ENCODE measurements around the gene EIF4ENIF1.
"Not testable (repeated sequence)": the region's sequence is repeated elsewhere in the genome, so short reads cannot be mapped to it uniquely, and the experiment has no call there.

EIF4ENIF1 gene

DNA sequence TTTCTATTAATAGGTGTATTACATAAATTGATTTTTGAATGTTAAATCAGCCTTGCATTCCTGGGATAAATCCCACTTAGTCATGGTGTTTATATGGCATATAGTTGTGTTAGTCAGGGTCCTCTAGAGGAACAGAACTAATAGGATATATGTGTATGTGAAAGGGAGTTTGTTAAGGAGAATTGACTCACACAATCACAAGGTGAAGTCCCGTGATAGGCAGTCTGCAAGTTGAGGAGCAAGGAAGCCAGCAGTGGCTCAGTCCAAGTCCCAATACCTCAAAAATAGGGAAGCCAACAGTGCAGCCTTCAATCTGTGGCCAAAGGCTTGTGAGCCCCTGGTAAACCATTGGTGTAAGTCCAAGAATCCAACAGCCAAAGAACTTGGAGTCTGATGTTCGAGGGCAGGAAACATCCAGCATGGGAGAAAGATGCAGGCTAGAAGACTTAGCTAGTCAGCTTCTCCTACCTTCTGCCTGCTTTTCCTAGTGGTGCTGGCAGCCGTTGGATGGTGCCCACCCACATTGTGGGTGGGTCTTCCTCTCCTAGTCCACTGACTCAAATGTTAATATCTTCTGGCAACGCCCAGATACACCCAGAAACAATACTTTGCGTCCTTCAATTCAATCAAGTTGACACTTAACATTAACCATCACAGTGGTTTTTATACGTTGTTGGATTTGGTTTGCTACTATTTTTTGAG lies 19.6 kb upstream of the EIF4ENIF1 start:
- Histone ChIP-seq H3K27ac (ENCODE audit: poor library complexity, severe bottlenecking) (no peak overlapping the region), H3K9me3 (ENCODE audit: severe bottlenecking) (no peaks in the 10 kb centered on the region), H3K4me3 (ENCODE audit: severe bottlenecking) (no peak overlapping the region), H3K36me3 (ENCODE audit: low read depth) (peaks cover 14% of the 10 kb centered on the region), H3K4me1 (ENCODE audit: insufficient read depth, poor library complexity, severe bottlenecking) (peaks cover 2% of the 10 kb centered on the region), H3K27me3 (ENCODE audit: insufficient read depth, poor library complexity, severe bottlenecking) (no peaks in the 10 kb centered on the region)
- no peak for DNase-seq (ENCODE audit: low spot score)
- TF ChIP-seq, protein P1, sequence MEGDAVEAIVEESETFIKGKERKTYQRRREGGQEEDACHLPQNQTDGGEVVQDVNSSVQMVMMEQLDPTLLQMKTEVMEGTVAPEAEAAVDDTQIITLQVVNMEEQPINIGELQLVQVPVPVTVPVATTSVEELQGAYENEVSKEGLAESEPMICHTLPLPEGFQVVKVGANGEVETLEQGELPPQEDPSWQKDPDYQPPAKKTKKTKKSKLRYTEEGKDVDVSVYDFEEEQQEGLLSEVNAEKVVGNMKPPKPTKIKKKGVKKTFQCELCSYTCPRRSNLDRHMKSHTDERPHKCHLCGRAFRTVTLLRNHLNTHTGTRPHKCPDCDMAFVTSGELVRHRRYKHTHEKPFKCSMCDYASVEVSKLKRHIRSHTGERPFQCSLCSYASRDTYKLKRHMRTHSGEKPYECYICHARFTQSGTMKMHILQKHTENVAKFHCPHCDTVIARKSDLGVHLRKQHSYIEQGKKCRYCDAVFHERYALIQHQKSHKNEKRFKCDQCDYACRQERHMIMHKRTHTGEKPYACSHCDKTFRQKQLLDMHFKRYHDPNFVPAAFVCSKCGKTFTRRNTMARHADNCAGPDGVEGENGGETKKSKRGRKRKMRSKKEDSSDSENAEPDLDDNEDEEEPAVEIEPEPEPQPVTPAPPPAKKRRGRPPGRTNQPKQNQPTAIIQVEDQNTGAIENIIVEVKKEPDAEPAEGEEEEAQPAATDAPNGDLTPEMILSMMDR (IDR thresholded peaks at IDR 0.05; ENCODE audit: poor library complexity, severe bottlenecking): no peak
- ATAC-seq (ENCODE audit: low read depth): no peak

DNA sequence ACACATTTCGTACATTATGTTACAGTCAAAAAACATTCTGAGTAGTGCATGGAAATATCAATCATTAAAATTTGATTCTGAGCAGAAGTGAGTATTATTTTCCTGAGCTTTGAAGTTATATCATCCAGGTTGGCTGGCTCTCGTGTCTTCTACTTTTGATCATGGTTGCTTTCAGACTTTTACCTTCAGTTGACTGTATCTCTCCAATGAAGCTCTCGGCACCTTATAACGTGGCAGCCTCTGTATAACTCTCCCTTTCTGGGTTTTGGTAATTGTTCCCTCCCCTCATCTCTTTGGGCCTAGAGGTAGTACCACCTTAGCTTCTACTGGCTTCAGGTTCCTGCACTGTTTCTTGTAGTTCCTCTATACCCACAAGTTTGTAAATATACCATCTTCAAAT lies 18.9 kb upstream of the EIF4ENIF1 start:
- H3K36me3 ChIP-seq (ENCODE audit: low read depth): peaks cover 14% of the 10 kb centered on the region
- no peak overlapping the region for H3K27ac ChIP-seq (ENCODE audit: poor library complexity, severe bottlenecking)

DNA sequence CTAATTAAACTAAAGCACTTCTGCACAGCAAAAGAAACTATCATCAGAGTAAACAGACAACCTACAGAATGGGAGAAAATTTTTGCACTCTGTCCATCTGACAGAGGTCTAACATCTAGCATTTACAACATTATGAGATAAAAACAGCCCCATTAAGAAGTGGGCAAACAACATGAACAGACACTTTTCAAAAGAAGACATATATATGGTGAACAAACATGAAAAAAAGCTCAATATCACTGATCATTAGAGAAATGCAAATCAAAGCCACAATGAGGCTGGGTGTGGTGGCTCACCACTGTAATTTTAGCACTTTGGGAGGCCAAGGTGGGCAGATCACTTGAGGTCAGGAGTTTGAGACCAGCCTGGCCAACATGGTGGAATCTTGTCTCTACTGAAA lies 17.9 kb upstream of the EIF4ENIF1 start:
- ATAC-seq (ENCODE audit: low read depth); H3K4me3 ChIP-seq (ENCODE audit: severe bottlenecking); H3K4me1 ChIP-seq (ENCODE audit: insufficient read depth, poor library complexity, severe bottlenecking); H3K27me3 ChIP-seq (ENCODE audit: insufficient read depth, poor library complexity, severe bottlenecking); H3K27ac ChIP-seq (ENCODE audit: poor library complexity, severe bottlenecking); DNase-seq (ENCODE audit: low spot score); H3K9me3 ChIP-seq (ENCODE audit: severe bottlenecking): not testable (repeated sequence)
- peaks cover 14% of the 10 kb centered on the region for H3K36me3 ChIP-seq (ENCODE audit: low read depth)

More for the DNA sequence above, 18.9 kb upstream of the EIF4ENIF1 start:
- Histone ChIP-seq H3K27me3 (ENCODE audit: insufficient read depth, poor library complexity, severe bottlenecking) (no peaks in the 10 kb centered on the region), H3K4me1 (ENCODE audit: insufficient read depth, poor library complexity, severe bottlenecking) (peaks cover 6% of the 10 kb centered on the region), H3K4me3 (ENCODE audit: severe bottlenecking) (no peak overlapping the region), H3K9me3 (ENCODE audit: severe bottlenecking) (no peaks in the 10 kb centered on the region)
- ATAC-seq (ENCODE audit: low read depth) (no peak), DNase-seq (ENCODE audit: low spot score) (no peak)
- TF ChIP-seq, protein P1 (IDR thresholded peaks at IDR 0.05; ENCODE audit: poor library complexity, severe bottlenecking): no peak

DNA sequence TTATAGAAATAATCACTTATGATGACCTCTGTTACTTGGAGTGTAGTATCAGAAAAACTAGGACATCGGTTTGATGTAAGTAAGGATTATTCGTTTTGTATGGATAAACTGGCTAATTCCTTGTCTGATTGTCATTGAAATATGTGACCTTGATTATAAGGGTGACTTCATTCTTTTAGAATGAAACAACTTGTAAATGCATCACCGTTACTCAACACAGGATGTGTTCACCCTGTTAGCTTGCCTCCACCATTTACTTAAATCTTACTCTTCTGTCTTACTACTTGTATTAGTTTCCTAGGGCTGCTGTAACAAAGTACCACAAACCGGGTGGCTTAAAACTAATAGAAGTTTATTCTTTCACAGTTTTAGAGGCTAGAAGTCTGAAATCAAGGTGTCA lies 14.6 kb upstream of the EIF4ENIF1 start:
- Histone ChIP-seq H3K9me3 (ENCODE audit: severe bottlenecking) (no peaks in the 10 kb centered on the region), H3K27ac (ENCODE audit: poor library complexity, severe bottlenecking) (no peak overlapping the region), H3K4me3 (ENCODE audit: severe bottlenecking) (no peak overlapping the region), H3K4me1 (ENCODE audit: insufficient read depth, poor library complexity, severe bottlenecking) (peaks cover 6% of the 10 kb centered on the region), H3K36me3 (ENCODE audit: low read depth) (peaks cover 11% of the 10 kb centered on the region), H3K27me3 (ENCODE audit: insufficient read depth, poor library complexity, severe bottlenecking) (no peaks in the 10 kb centered on the region)
- no peak for ATAC-seq (ENCODE audit: low read depth)
- TF ChIP-seq, protein P1 (IDR thresholded peaks at IDR 0.05; ENCODE audit: poor library complexity, severe bottlenecking): no peak
- no peak for DNase-seq (ENCODE audit: low spot score)

DNA sequence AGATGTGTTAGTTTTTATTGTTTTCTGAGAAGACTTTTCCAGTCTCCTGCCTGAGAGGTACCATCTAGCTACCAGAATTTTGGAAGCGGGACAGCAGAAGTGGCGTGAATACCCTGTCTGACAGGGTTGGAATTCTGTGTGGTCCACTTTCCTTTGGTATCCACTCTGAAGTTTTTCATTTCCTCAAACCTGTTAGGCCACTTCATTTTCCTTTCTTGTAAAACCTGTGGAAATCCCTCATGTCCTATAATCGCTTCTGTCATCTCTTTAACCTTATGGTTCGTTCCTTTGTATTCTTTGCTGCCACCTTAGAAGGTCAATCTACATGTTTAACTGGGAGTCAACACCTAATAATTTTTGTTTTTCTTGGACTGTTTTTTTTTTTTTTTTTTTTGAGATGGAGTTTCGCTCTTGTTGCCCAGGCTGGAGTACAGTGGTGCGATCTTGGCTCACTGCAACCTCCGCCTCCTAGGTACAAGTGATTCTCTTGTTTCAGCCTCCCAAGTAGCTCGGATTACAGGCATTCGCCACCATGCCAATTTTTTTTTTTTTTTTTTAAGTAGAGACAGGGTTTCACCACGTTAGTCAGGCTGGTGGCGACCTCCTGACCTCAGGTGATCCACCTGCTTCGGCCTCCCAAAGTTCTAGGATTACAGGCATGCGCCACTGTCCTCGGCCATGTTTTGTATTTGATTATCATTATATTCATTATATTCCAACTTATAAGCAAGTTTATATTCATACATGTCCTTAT lies 13.7 kb upstream of the EIF4ENIF1 start:
- TF ChIP-seq, protein P1 (IDR thresholded peaks at IDR 0.05; ENCODE audit: poor library complexity, severe bottlenecking): no peak
- Histone ChIP-seq H3K4me1 (ENCODE audit: insufficient read depth, poor library complexity, severe bottlenecking) (peaks cover 6% of the 10 kb centered on the region), H3K27me3 (ENCODE audit: insufficient read depth, poor library complexity, severe bottlenecking) (no peaks in the 10 kb centered on the region), H3K4me3 (ENCODE audit: severe bottlenecking) (no peak overlapping the region), H3K9me3 (ENCODE audit: severe bottlenecking) (no peaks in the 10 kb centered on the region), H3K36me3 (ENCODE audit: low read depth) (peaks cover 2% of the 10 kb centered on the region), H3K27ac (ENCODE audit: poor library complexity, severe bottlenecking) (no peak overlapping the region)
- ATAC-seq (ENCODE audit: low read depth): no peak
- no peak for DNase-seq (ENCODE audit: low spot score)

Measured in RWPE2 (cell line).